ENCODE measurements around the gene FITM2. TPM values are rescaled to one million over a fixed set of nuclear protein-coding genes. Genes with fewer than 3 reads are reported as not detected.

Gene FITM2
- total RNA-seq, 4 donors from 2014 or later: 7.0 to 11.1 (median 8.3) TPM

GRCh38 chr20:44258226-44258890 is 52.6 kb downstream of the FITM2 start:
- no peaks in the 10 kb centered on the region for H3K9me3 ChIP-seq
- no peak overlapping the region for H3K4me3 ChIP-seq
- no peak for DNase-seq (ENCODE audit: extremely low spot score)
- intact Hi-C loops (cut with DNase I): no loop called here
- no peak for TF ChIP-seq EP300 (IDR thresholded peaks at IDR 0.05)
- TF ChIP-seq CTCF (IDR thresholded peaks at IDR 0.05): no peak
- TF ChIP-seq POLR2A (IDR thresholded peaks at IDR 0.05; ENCODE audit: low read depth): no peak
- TF ChIP-seq POLR2AphosphoS5 (IDR thresholded peaks at IDR 0.05): no peak
- H3K4me1 ChIP-seq: no peaks in the 10 kb centered on the region
- no peaks in the 10 kb centered on the region for H3K27me3 ChIP-seq
- no peaks in the 10 kb centered on the region for H3K36me3 ChIP-seq
- WGBS: 85% methylated on average over 19 of the region's 28 CpGs
- no peak overlapping the region for H3K27ac ChIP-seq (replicated peaks in 1 of 4)

- intact Hi-C loops (cut with DNase I): no loop called here
- H3K9me3 ChIP-seq: no peaks in the 10 kb centered on the region
- H3K36me3 ChIP-seq: no peaks in the 10 kb centered on the region
- H3K27me3 ChIP-seq: no peaks in the 10 kb centered on the region
- H3K4me3 ChIP-seq: no peak overlapping the region
- no peak for TF ChIP-seq POLR2A (IDR thresholded peaks at IDR 0.05; ENCODE audit: low read depth)
- TF ChIP-seq CTCF (IDR thresholded peaks at IDR 0.05): no peak
- TF ChIP-seq EP300 (IDR thresholded peaks at IDR 0.05): no peak
- no peak for TF ChIP-seq POLR2AphosphoS5 (IDR thresholded peaks at IDR 0.05)
- 84% methylated on average over 11 of the region's 21 CpGs for WGBS
- DNase-seq (ENCODE audit: extremely low spot score): no peak
- no peaks in the 10 kb centered on the region for H3K4me1 ChIP-seq
- no peak overlapping the region for H3K27ac ChIP-seq (replicated peaks in 1 of 4)
These were observed 54.0 kb downstream of the FITM2 start for GRCh38 chr20:44256961-44257360.

- no peaks in the 10 kb centered on the region for H3K9me3 ChIP-seq
- intact Hi-C loops (cut with DNase I): no loop called here
- H3K27me3 ChIP-seq: no peaks in the 10 kb centered on the region
- no peak for TF ChIP-seq POLR2A (IDR thresholded peaks at IDR 0.05; ENCODE audit: low read depth)
- H3K4me3 ChIP-seq: no peak overlapping the region
- H3K27ac ChIP-seq (replicated peaks in 1 of 4): no peak overlapping the region
- H3K4me1 ChIP-seq: no peaks in the 10 kb centered on the region
- WGBS: 79% methylated on average over 1 of the region's 1 CpG
- no peak for DNase-seq (ENCODE audit: extremely low spot score)
- H3K36me3 ChIP-seq: no peaks in the 10 kb centered on the region
These were observed 55.1 kb downstream of the FITM2 start for GRCh38 chr20:44255942-44256341.

GRCh38 chr20:44254073-44254472 is 56.9 kb downstream of the FITM2 start:
- TF ChIP-seq EP300 (IDR thresholded peaks at IDR 0.05): no peak
- TF ChIP-seq CTCF (IDR thresholded peaks at IDR 0.05): no peak
- TF ChIP-seq POLR2AphosphoS5 (IDR thresholded peaks at IDR 0.05): no peak
- no peak for TF ChIP-seq POLR2A (IDR thresholded peaks at IDR 0.05; ENCODE audit: low read depth)
- DNase-seq (ENCODE audit: extremely low spot score): no peak
- Histone ChIP-seq H3K4me3 (no peak overlapping the region), H3K27me3 (peaks cover 0 to 16% (median 0%) of the 10 kb centered on the region in 4 donors), H3K9me3 (no peaks in the 10 kb centered on the region), H3K36me3 (no peaks in the 10 kb centered on the region), H3K27ac (replicated peaks in 1 of 4) (no peak overlapping the region), H3K4me1 (no peaks in the 10 kb centered on the region)
- intact Hi-C loops (cut with DNase I): no loop called here
- 89% methylated on average over 8 of the region's 8 CpGs for WGBS

- TF ChIP-seq EP300 (IDR thresholded peaks at IDR 0.05): no peak
- TF ChIP-seq POLR2AphosphoS5 (IDR thresholded peaks at IDR 0.05): no peak
- TF ChIP-seq CTCF (IDR thresholded peaks at IDR 0.05): no peak
- TF ChIP-seq POLR2A (IDR thresholded peaks at IDR 0.05; ENCODE audit: low read depth): no peak
- intact Hi-C loops (cut with DNase I): no loop called here
- Histone ChIP-seq H3K4me3 (no peak overlapping the region), H3K9me3 (no peaks in the 10 kb centered on the region), H3K36me3 (no peaks in the 10 kb centered on the region), H3K27ac (replicated peaks in 1 of 4) (no peak overlapping the region), H3K4me1 (no peaks in the 10 kb centered on the region), H3K27me3 (peaks cover 0 to 21% (median 2%) of the 10 kb centered on the region in 4 donors)
- WGBS: 67% methylated on average over 2 of the region's 3 CpGs
- DNase-seq (ENCODE audit: extremely low spot score): no peak
These were observed 57.5 kb downstream of the FITM2 start for GRCh38 chr20:44253528-44253927.

Small RNA genes within 50 kb of the gene (small RNA-seq; reads per million reads assigned to genes)
- 0 reads per million in 3 donors for gene RF00019

Other genes starting within 250 kb of the FITM2 start
- 100 to 1,000 TPM; 187 to 441 (median 295) TPM for gene JPH2, start 124.0 kb downstream of the FITM2 start, total RNA-seq
- gene OSER1, start 100.4 kb downstream of the FITM2 start, total RNA-seq: 10 to 100 TPM; 45.2 to 94.4 (median 71.0) TPM
- gene GDAP1L1, start 63.9 kb downstream of the FITM2 start, total RNA-seq: under 1 TPM in 2 of 4 donors, not detected in 2; 0.23 to 0.83 TPM
- not detected for gene R3HDML, start 25.8 kb upstream of the FITM2 start, total RNA-seq
- under 1 TPM in 1 of 4 donors, not detected in 3; 0.63 TPM for gene HNF4A, start 44.5 kb upstream of the FITM2 start, total RNA-seq
- gene TTPAL, start 164.7 kb upstream of the FITM2 start, total RNA-seq: 10 to 100 TPM in 3 of 4 donors, 1 to 10 TPM in 1; 9.6 to 18.2 (median 13.0) TPM
- gene SERINC3, start 210.9 kb upstream of the FITM2 start, total RNA-seq: 100 to 1,000 TPM; 121 to 175 (median 138) TPM